NCI-H2171 treated with DMSO at 0.1 percent for 48 hours (cell line): ENCODE measurements around the gene ITGB3BP.
"Not testable (repeated sequence)": the region's sequence is repeated elsewhere in the genome, so short reads cannot be mapped to it uniquely, and the experiment has no call there.

Source experiments
- DNase-seq: peaks from one replicate; lab custom pipeline; 2025; lab: John Stamatoyannopoulos, UW

The ITGB3BP gene

DNA sequence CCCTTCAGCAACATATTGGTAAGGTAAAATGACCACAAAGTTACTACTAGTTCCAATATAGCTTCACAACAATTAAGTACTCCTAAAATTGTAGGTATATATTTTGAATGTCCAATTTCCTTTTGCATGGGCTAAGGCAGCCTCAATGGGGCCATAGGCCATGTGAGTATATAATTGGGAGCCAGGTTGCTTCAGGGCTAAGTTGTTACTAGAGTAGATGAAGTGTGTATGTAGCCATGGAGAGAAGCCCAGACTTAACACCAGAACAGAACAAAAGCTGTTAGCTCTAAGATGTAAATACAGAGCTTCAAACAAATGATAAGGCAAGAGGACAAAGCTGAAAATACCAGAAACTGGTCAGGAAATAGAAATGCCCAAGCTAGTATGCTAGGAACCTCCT lies 16.2 kb downstream of the ITGB3BP start:
- DNase-seq: no peak

DNA sequence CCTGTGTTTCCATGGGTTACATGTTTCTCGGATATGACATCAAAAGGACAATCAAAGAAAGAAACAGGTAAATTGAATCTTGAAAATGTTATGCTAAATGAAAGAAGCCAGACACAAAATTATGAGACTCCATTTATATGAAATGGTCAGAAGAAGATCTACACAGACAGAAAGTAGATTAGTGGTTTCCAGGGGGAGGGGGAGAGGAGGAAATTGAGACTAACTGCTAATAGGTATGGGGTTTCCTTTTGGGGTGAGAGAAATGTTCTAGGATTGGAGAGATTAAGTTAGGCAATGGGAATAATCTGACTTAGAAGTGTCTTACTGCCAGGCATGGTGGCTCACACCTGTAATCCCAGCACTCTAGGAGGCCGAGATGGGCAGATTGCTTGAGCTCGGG lies 21.8 kb downstream of the ITGB3BP start:
- no peak for DNase-seq

DNA sequence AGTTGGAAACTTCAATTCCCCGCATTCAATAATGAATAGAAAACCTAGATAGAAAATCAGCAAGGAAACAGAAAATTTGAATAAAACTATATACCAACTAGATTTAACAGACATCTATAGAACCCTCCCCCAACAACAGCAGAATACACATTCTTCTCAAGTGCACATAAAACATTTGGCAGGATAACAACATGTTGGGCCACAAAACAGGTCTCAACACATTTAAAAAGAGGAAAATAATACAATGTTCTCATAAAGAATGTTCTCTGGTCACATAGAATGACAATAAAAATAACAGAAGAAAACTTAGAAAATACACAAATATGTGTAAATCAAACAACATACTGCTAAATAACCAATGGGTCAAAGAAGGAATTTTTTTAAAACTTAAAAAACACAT lies 24.9 kb downstream of the ITGB3BP start:
- DNase-seq: no peak

DNA sequence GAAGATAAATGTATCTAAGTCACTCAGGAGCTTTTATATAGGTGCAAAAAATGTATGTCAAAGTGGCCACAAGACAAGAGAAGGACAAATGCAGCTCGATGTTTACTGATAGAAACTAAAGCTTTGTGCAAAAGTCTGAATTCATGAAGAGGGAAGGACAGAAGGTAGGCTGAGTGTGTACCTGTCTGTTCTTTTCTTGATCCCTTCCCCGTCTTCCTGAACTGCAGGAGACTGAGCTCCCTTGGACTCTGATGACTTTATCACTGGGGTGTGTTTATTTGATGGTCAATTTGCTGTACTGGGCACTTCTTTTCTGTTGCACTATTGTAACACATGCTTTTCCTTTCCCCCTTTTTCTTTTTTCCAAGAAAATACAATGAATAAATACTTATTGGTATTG lies 25.4 kb downstream of the ITGB3BP start:
- DNase-seq: no peak

DNA sequence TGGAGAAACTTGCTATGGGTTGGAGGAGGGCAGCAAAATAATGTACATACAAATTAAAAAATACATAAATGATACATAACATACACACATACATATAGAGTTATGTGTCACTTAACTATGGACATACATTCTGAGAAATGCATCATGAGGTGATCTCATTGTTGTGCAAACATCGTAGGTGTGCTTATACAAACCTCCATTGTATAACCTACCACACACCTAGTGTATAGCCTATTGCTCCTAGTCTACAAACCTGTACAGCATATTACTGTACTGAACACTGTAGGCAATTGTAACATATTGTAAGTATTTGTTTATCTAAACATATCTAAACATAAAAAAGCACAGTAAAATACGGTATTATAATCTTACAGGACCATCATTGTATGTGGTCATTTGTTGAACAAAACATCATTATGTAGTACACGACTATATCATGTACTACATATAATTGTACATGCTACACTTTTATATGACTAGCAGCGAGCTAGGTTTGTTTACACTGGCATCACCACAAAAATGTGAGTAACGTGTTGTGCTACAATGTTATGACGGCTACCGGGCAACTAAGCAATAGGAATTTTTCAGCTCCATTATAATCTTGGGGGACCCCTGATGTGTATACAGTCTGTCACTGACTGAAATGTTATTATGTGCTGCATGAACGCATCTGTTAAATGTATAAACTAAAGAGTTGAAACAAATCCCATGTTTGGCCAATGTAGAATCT lies 35.5 kb downstream of the ITGB3BP start:
- no peak for DNase-seq

DNA sequence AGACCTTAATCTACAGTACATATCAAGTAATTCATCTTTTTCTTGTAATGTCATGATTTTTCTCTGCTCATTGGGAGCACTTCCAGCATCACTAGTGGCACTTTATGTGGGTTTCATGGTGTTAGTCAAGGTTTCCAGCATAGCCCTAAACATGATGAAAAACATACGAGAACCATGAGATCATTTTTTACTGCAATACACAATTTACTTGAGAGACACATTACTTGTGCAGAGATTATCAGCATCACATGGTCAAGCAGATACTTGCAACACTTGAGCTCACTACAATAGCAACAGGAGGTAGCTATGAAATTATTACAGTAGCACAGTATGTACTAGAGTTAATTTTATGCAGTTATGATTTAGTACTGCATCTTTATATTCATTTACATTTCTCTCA lies 36.4 kb downstream of the ITGB3BP start:
- no peak for DNase-seq

DNA sequence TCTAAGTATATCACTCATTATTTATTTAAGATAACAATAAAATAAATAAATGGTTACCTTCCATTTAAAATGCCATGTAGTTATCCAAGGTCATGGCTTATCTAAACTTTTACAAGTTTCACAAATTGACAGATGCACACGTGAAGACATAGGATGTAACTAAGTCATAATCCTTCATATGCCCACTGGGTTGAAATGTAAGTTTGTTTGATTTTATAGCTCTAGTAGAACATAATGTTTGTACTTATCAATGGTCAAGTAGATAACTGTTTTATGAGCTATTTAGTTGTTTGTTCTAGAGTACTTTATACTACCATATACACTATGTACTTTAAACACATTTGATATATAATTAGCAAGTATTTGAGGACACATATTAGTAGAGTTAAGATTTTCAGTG lies 43.0 kb downstream of the ITGB3BP start:
- no peak for DNase-seq

DNA sequence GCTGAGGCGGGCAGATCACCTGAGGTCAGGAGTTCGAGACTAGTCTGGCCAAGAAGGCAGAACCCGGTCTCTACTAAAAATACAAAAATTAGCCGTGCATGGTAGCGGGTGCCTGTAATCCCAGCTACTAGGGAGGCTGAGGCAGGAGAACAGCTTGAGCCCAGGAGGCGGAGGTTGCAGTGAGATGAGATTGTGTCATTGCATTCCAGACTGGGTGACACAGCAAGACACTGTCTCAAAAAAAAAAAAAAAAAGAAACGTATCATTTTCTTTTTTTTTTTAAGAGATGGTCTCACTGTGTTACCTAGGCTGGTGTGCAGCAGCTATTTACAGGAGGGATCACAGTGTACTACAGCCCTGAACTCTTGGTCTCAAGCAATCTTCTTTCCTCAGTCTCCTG lies 47.3 kb downstream of the ITGB3BP start:
- no peak for DNase-seq

DNA sequence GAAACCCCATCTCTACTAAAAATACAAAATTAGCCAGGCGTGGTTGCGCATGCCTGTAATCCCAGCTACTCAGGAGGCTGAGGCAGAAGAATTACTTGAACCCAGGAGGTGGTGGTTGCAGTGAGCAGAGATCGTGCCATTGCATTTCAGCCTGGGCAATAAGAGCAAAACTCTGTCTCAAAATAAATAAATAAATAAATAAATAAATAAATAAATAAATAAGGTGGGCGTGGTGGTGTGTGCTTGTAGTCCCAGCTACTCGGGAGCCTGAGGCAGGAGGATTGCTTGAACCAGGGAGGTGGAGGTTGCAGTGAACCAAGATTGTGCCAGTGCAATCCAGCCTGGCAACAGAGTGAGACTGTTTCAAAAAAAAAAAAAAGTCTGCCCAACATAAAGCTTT lies 54.3 kb downstream of the ITGB3BP start:
- DNase-seq: not testable (repeated sequence)

DNA sequence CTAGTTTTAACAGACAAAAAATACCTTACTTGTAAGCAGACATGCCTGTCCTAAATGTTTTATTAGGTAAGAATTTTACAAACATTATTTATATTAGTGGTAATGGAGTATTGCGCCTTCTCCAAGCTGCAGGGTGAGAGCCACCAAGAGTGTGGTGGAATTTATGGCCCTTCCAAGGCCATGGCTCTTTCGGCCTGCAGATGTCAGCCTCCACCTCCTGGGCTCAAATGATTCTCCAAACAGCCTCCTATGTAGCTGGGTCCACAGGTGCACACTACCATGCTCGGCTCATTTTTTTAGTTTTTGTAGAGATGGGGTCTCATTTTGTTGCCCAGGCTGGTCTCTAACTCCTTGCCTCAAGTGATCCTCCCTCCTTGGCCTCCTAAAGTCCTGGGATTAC lies 56.3 kb downstream of the ITGB3BP start:
- DNase-seq: no peak

DNA sequence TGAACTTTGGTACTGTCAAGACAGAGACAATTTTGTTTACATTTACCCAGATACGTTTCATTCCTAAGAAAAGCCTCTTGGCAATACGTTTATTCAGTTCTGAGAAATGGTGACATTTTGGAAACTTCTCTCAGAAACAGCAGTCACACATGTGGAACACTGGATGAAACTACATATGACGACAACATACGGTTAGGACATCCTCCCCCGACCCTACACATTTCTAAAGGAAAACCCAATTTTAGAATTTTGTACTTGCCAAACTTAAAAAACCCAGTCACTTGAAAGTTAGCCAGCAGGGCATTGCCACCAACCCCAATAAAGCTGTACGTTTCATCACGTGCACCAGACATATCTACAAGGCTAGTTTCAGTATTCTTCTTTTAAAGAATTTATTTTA lies 56.8 kb downstream of the ITGB3BP start:
- no peak for DNase-seq

DNA sequence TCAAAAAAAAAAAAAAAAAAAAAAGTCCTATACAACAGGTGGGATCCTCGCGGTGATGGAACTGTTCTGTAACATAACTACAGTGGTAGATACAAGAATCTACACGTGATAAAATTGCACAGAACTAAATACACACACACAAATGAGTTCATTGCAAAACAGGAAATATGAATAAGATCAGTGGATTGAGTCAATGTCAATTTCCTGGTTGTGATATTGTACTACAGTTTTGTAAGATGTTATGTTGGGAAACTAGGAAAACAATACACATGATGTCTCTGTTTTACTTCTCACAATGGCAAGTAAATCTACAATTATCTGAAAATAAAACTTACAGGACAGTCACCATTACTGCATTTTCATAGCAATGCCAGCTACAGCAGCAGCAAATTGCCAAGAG lies 59.8 kb downstream of the ITGB3BP start:
- no peak for DNase-seq

DNA sequence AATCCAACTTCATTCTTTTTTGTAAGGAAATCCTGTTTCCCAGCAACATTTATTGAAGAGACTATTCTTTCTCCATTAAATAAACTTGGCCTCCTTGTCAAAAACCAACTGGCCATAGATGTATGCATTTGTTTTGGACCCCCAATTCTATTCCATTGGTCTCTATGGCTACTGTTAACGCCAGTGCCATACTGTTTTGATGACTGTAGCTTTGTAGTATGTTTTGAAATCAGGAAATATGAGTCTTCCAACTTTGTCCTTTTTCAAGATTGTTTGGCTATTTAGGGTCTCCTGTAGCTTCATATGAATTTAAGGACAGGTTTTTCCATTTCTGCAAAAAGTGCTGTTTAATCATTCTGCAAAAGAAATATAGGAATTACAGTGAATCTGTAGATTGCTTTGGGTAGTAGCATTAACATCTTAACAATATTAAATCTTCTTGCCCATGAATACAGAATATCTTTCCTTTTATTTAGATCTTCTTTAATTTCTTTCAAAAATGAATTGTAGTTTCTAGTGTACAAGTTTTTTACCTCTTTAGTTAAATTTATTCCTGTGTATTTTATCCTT lies 61.3 kb downstream of the ITGB3BP start:
- no peak for DNase-seq

DNA sequence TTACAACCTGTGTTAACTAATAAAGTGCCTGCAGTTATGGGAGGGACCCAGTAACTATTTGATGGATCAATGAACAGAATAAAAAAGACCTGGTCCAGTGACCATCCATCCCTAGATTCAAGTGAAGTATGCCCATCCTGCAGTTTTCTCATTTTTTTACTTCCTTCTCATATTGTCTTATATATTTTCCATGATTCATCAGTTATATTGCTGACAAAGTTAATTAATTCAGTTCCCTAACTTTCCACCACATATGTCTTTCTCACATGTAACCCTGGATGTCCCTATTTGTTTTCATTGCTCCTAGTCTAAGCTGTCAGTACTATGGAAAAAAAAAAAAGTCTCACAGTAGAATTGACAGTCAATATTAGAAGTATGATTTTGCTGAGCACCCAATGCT lies 64.3 kb downstream of the ITGB3BP start:
- no peak for DNase-seq

DNA sequence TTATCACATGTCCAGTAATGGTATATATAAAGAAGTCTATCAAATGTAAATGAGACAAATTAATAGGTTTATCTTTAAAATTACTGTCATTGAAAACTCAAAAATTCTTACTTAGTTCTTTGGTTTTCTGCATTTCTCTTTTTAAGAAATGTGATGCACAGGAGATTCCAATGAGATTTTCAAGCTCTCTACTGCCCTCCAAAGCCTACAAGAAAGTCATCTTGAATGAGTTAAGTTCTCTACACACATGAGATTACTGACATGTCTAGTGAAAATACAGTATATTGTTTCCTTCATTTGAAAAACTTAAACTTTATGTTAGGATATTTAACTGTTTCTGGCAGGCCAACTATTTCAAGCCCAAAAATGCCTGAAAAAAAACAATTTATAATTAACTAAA lies 68.8 kb downstream of the ITGB3BP start:
- peak; percentile 13 for DNase-seq

DNA sequence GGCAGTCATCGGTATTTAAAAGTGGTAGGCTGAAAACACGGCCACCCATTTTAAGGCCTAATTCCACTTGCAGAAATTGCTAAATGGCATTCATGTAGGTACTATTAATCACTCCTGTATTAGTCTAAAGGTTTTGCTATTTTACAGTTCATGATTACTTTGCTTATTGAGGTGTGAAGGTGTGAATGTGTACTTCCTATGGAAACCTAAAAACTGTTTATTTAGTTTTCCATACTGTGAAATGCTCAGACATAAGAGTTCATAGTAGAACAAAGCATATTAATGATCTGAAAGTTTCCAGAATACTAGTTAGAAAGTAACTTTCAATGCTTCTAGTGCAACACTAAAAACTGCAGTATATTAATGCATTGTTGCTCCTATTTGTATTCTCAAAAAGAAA lies 69.8 kb downstream of the ITGB3BP start:
- DNase-seq: no peak

DNA sequence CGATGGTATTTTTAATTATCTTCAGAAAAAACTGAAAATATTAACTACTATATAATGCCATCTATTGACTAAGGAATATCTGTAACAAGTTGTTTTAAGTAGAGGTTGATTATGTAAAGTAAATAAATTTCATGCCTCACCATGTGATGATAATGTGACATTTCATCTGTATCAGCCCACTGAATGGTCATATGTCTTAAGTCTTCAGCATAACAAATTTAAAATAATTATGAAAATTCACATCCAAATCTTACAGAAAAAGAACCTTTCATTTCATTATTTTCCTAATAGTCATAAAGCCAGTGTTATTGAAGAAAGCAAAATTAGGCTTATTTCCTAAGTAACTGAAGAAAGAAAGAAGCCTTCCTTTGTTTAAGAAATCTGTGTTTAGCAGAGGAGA lies 72.6 kb downstream of the ITGB3BP start:
- no peak for DNase-seq

DNA sequence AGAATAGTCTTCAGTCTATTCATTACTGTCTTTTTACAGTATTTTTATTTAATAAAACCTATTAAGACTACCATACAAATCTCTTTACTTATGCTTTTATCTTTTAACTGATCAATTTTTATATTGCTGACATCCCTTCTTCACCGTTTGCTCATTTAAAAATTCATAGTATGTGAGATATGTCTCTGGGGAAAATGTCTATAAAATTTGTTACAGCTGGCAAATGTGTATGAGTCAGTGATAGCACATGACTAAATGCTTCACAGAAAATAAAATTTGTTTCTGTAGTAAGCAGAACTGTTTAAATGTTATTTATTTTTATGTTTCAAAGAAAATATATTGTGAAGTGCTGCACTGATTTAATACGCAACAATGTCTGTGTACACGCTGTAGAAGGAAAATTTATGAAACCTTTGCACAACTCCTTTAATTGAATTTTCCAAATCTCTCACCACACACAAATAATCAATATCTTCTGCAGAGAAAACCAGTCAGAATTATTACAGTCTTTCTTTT lies 74.2 kb downstream of the ITGB3BP start:
- no peak for DNase-seq

DNA sequence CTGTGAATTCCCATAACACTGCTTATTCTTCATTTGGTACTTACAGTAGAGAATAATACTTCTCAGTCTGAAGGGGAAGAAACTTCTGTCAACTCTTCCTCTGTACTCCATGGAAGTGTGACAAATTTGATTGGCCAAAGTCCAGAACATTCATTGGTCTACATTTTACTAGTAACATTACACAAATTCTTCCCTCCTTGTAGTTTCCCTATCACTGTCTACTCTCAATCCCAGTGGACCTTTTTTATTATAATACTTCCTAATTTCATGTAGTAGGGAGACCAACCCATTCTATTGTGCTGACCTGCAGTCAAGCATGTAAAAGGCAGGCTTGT lies 80.9 kb downstream of the ITGB3BP start:
- no peak for DNase-seq

DNA sequence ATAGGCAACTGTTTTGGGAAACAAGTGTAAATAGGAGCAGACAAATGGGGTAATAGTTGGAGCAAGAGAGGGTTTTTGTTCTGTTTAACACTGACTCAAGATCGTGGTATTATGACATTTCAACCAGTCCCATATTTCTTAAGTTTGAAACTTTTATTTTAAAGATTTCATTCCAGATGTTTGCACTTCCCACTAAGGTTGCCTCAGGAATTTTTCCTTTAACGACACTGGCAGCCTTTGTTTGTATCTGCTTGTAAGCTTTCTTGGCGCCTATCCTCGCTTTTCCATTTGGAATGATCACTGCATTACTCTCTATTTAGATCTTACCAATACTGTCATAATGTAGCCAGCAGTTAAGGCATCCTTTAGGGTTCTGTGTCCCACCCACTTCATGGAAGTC lies 87.9 kb downstream of the ITGB3BP start:
- DNase-seq: no peak

DNA sequence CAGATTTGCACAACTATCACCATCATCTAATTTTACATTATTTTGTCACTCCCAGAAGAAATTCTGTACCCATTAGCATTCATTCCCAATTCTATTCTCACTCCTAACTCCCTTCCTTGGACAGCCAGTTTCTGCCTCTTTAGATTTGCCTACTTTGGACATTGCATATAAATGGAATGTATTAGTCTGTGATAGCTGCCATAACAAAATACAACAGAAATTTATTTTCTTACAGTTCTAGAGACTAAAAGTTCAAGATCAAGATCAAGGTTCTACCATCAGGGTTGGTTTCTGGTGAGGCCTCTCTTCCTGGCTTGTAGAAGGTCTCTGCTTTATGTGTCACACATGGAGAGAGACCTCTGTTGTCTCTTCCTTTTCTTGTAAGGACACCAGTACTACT lies 93.7 kb downstream of the ITGB3BP start:
- DNase-seq: no peak

DNA sequence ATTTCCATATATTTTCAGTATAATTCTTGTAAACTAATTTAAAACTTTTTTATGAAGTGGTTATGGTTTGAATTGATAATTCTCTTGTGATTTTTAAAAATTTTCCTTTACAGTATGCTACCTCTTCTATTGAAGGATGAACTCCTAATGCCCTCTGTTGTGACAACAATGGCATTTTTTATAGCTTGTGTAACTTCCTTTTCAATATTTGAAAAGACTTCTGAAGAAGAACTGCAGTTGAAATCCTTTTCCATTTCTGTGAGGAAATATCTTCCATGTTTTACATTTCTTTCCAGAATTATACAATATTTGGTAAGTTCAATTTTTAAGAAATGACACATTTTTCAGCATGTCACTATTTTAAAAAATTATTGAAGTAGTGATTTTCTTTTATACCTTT lies 94.2 kb downstream of the ITGB3BP start:
- DNase-seq: no peak

DNA sequence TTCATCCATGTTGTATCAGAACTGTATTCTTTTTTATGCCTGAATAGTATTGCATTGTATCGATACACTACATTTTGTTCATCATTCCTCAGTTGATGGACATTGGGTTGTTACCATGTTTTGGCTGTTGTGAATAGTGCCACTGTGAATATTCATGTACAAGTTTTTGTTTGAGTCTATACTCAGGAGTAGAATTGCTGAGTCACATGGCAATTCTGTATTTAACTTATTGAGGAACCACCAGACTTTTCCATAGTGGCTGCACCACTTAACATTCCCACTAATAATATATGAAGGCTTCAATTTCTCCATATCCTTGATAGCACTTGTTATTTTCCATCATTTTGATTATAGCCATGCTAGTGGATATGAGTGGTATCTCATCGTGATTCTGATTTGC lies 99.4 kb downstream of the ITGB3BP start:
- DNase-seq: no peak

DNA sequence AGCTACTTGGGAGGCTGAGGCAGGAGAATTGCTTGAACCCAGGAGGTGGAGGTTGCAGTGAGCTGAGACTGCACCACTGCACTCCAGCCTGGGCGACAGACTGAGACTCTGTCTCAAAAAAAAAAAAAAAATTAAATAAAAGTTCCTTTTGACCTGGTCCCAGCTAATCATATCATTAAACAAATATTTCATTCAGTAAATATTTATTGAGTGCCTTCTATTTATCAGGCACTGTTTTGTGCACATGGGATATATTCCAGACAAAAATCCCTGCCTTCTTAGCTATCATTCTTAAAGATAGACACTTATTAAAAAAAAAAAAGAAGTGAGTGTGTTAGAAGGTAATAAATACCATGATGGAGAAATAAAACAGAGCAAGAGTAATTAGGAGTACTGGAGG lies 102.3 kb downstream of the ITGB3BP start:
- not testable (repeated sequence) for DNase-seq
